ENCODE data around the gene CREB5. TPM values are rescaled to one million over a fixed set of nuclear protein-coding genes. Genes with fewer than 3 reads are reported as not detected.

Gene CREB5
- polyA plus RNA-seq, 1 donor from 2014 or later = 3.7 TPM

DNA sequence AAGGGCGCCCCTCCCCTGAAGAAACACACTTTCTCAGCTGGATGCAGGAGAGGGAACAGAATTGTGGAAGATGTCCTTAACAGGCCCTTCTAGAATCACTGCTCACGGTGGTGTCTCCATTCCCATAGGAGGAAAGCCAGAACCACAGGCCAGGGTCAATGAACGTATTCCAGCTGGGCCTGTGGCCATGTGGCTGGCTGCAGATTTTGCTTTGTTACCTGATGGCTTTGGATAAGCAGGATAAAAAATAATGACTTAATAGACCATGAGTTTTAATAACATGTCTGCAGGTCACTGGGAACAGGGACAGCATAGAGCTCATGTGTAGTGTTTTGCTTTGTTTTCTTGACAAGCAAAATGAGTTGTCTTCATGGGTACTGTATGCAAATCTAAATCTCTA lies 335.5 kb downstream of the CREB5 start:
- Histone ChIP-seq H4K20me1 (ENCODE audit: insufficient read depth) (no peaks in the 10 kb centered on the region), H2AFZ (ENCODE audit: low read depth, low read length) (no peak overlapping the region), H3K27me3 (ENCODE audit: insufficient read depth, low read depth, low read length) (no peaks in the 10 kb centered on the region), H3F3A (ENCODE audit: insufficient read depth, low read length, poor library complexity, severe bottlenecking) (no peaks in the 10 kb centered on the region), H3K4me2 (ENCODE audit: low read length) (no peak overlapping the region), H3K9me2 (ENCODE audit: insufficient read depth, low read length) (no peaks in the 10 kb centered on the region), H3K4me3 (ENCODE audit: low read length) (no peak overlapping the region), H3K79me2 (replicated peaks; ENCODE audit: insufficient read depth, low read length) (no peaks in the 10 kb centered on the region), H3K9ac (ENCODE audit: low read length) (no peak overlapping the region), H3K9me3 (ENCODE audit: low read length) (no peaks in the 10 kb centered on the region), H3K36me3 (ENCODE audit: insufficient read depth, low read length) (no peaks in the 10 kb centered on the region), H3K27ac (ENCODE audit: low read length) (no peak overlapping the region)
- TF ChIP-seq MXI1 (conservative IDR thresholded peaks at IDR 0.05; ENCODE audit: poor library complexity, severe bottlenecking) = no peak
- TF ChIP-seq EZH2 (IDR thresholded peaks at IDR 0.05; ENCODE audit: borderline replicate concordance, insufficient read depth, low read length, poor library complexity, severe bottlenecking) = no peak
- no peak for TF ChIP-seq POLR2AphosphoS5 (IDR thresholded peaks at IDR 0.05)
- TF ChIP-seq, protein P1, sequence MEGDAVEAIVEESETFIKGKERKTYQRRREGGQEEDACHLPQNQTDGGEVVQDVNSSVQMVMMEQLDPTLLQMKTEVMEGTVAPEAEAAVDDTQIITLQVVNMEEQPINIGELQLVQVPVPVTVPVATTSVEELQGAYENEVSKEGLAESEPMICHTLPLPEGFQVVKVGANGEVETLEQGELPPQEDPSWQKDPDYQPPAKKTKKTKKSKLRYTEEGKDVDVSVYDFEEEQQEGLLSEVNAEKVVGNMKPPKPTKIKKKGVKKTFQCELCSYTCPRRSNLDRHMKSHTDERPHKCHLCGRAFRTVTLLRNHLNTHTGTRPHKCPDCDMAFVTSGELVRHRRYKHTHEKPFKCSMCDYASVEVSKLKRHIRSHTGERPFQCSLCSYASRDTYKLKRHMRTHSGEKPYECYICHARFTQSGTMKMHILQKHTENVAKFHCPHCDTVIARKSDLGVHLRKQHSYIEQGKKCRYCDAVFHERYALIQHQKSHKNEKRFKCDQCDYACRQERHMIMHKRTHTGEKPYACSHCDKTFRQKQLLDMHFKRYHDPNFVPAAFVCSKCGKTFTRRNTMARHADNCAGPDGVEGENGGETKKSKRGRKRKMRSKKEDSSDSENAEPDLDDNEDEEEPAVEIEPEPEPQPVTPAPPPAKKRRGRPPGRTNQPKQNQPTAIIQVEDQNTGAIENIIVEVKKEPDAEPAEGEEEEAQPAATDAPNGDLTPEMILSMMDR (IDR thresholded peaks at IDR 0.05; ENCODE audit: poor library complexity, severe bottlenecking) = no peak
- no peak for TF ChIP-seq RAD21 (conservative IDR thresholded peaks at IDR 0.05)
- TF ChIP-seq, protein P2, sequence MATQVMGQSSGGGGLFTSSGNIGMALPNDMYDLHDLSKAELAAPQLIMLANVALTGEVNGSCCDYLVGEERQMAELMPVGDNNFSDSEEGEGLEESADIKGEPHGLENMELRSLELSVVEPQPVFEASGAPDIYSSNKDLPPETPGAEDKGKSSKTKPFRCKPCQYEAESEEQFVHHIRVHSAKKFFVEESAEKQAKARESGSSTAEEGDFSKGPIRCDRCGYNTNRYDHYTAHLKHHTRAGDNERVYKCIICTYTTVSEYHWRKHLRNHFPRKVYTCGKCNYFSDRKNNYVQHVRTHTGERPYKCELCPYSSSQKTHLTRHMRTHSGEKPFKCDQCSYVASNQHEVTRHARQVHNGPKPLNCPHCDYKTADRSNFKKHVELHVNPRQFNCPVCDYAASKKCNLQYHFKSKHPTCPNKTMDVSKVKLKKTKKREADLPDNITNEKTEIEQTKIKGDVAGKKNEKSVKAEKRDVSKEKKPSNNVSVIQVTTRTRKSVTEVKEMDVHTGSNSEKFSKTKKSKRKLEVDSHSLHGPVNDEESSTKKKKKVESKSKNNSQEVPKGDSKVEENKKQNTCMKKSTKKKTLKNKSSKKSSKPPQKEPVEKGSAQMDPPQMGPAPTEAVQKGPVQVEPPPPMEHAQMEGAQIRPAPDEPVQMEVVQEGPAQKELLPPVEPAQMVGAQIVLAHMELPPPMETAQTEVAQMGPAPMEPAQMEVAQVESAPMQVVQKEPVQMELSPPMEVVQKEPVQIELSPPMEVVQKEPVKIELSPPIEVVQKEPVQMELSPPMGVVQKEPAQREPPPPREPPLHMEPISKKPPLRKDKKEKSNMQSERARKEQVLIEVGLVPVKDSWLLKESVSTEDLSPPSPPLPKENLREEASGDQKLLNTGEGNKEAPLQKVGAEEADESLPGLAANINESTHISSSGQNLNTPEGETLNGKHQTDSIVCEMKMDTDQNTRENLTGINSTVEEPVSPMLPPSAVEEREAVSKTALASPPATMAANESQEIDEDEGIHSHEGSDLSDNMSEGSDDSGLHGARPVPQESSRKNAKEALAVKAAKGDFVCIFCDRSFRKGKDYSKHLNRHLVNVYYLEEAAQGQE (IDR thresholded peaks at IDR 0.05; ENCODE audit: borderline replicate concordance) = no peak
- TF ChIP-seq EP300 (conservative IDR thresholded peaks at IDR 0.05; ENCODE audit: poor library complexity, severe bottlenecking) = no peak
- TF ChIP-seq SMC3 (conservative IDR thresholded peaks at IDR 0.05; ENCODE audit: poor library complexity) = no peak
- TF ChIP-seq TAF1 (IDR thresholded peaks at IDR 0.05; ENCODE audit: low read depth) = no peak

DNA sequence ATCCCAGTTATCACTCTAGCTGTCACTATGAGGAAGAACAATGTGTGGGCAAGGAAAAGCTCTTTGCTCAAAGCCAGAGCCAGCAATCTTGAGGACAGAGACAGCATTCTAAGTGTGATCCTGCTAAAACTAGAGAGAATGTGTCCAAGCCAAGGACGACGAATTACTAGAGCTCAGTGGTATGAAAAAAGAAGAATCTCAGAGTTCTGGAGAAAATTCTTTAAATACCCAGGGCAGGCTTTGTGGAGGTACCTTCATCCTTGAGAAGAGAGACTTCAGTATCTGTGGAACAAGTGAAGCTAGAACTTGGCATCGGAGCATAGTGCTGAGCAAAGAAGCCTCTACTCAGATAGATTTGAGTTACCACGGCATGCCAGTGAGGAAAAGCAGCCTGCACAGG lies 336.0 kb downstream of the CREB5 start:
- no peaks in the 10 kb centered on the region for H3K27me3 ChIP-seq (ENCODE audit: insufficient read depth, low read depth, low read length)
- no peaks in the 10 kb centered on the region for H3K36me3 ChIP-seq (ENCODE audit: insufficient read depth, low read length)
- no peaks in the 10 kb centered on the region for H3F3A ChIP-seq (ENCODE audit: insufficient read depth, low read length, poor library complexity, severe bottlenecking)
- H4K20me1 ChIP-seq (ENCODE audit: insufficient read depth) = no peaks in the 10 kb centered on the region
- H3K4me2 ChIP-seq (ENCODE audit: low read length) = no peak overlapping the region
- no peaks in the 10 kb centered on the region for H3K9me2 ChIP-seq (ENCODE audit: insufficient read depth, low read length)
- no peaks in the 10 kb centered on the region for H3K9me3 ChIP-seq (ENCODE audit: low read length)
- no peak overlapping the region for H3K9ac ChIP-seq (ENCODE audit: low read length)
- H2AFZ ChIP-seq (ENCODE audit: low read depth, low read length) = no peak overlapping the region
- no peaks in the 10 kb centered on the region for H3K79me2 ChIP-seq (replicated peaks; ENCODE audit: insufficient read depth, low read length)
- no peak overlapping the region for H3K27ac ChIP-seq (ENCODE audit: low read length)
- TF ChIP-seq SMC3 (conservative IDR thresholded peaks at IDR 0.05; ENCODE audit: poor library complexity) (no peak), TAF1 (IDR thresholded peaks at IDR 0.05; ENCODE audit: low read depth) (no peak), POLR2AphosphoS5 (IDR thresholded peaks at IDR 0.05) (no peak), RAD21 (conservative IDR thresholded peaks at IDR 0.05) (no peak)
- TF ChIP-seq, protein P1 (IDR thresholded peaks at IDR 0.05; ENCODE audit: poor library complexity, severe bottlenecking) = no peak
- no peak overlapping the region for H3K4me3 ChIP-seq (ENCODE audit: low read length)
